Mesothelial cell of epicardium (in vitro differentiated cells): ENCODE measurements around the gene ACOX2. TPM values are rescaled to one million over a fixed set of nuclear protein-coding genes. Genes with fewer than 3 reads are reported as not detected.

Experiments
- DNase-seq, 2 experiments: peaks; one replicate each; pipeline ENCODE4 v3.0.0; 2021; ENCODE audit warnings: low spot score in 2 of 2; ENCODE audit not compliant: unreplicated experiment in 2 of 2
- H3K27ac Mint-ChIP-seq: 2 replicates; pipeline ENCODE4 v1.8.0; 2021; ENCODE audit warnings: mixed read lengths
- H3K27me3 Mint-ChIP-seq: 2 replicates; pipeline ENCODE4 v1.8.0; 2021; ENCODE audit warnings: low read depth, mixed read lengths
- H3K36me3 Mint-ChIP-seq: 2 replicates; pipeline ENCODE4 v1.8.0; 2021; ENCODE audit warnings: mixed read lengths
- H3K4me1 Mint-ChIP-seq: 2 replicates; pipeline ENCODE4 v1.8.0; 2021; ENCODE audit warnings: mixed read lengths
- H3K4me3 Mint-ChIP-seq: 2 replicates; pipeline ENCODE4 v1.8.0; 2021; ENCODE audit warnings: mild to moderate bottlenecking, moderate library complexity, mixed read lengths
- H3K9me3 Mint-ChIP-seq: 2 replicates; pipeline ENCODE4 v1.8.0; 2021; ENCODE audit warnings: mixed read lengths
- CTCF ChIP-seq: fragments of 200-600 bp; sonication (generic); IDR thresholded peaks from one replicate; pipeline ENCODE4 v1.5.0; 2021; ENCODE audit warnings: antibody characterized with exemption; ENCODE audit not compliant: unreplicated experiment
- total RNA-seq: library from RNA; stranded (reverse); gene quantifications from 3 replicates; pipeline ENCODE4 v1.2.1, GENCODE V29; 2021

The ACOX2 gene
- total RNA-seq, 1 donor from 2014 or later, result 31.0 TPM

GRCh38 chr3:58492494-58492905 lies 44.5 kb downstream of the ACOX2 start:
- H3K4me3 Mint-ChIP-seq, result peak overlapping the region; percentile 91
- peaks cover 10% of the 10 kb centered on the region for H3K27me3 Mint-ChIP-seq
- H3K9me3 Mint-ChIP-seq, result no peaks in the 10 kb centered on the region
- peaks cover 58% of the 10 kb centered on the region for H3K4me1 Mint-ChIP-seq
- no peaks in the 10 kb centered on the region for H3K36me3 Mint-ChIP-seq
- H3K27ac Mint-ChIP-seq, result peak overlapping the region; percentile 91
- no peak for DNase-seq
- TF ChIP-seq CTCF, result no peak

GRCh38 chr3:58491506-58492402 lies 45.2 kb downstream of the ACOX2 start, which contains the start of gene KCTD6:
Gene KCTD6 (plus strand): TSS chr3:58492096. CDS start chr3:58498756, 6,660 bp downstream.
- DNase-seq, result peak; percentile 92 to 96
- Mint-ChIP-seq H3K4me1 (peaks cover 55% of the 10 kb centered on the region), H3K4me3 (peak within 1 kb of the TSS; percentile 91), H3K9me3 (no peaks in the 10 kb centered on the region), H3K36me3 (no peaks in the 10 kb centered on the region), H3K27ac (peak within 1 kb of the TSS; percentile 91), H3K27me3 (peaks cover 17% of the 10 kb centered on the region)
- peak; percentile 65 for TF ChIP-seq CTCF

GRCh38 chr3:58490860-58491501 lies 46.0 kb downstream of the ACOX2 start:
- H3K27ac Mint-ChIP-seq, result peak overlapping the region; percentile 13
- H3K4me1 Mint-ChIP-seq, result peaks cover 47% of the 10 kb centered on the region
- H3K9me3 Mint-ChIP-seq, result no peaks in the 10 kb centered on the region
- peak overlapping the region; percentile 68 for H3K4me3 Mint-ChIP-seq
- no peaks in the 10 kb centered on the region for H3K36me3 Mint-ChIP-seq
- peaks cover 23% of the 10 kb centered on the region for H3K27me3 Mint-ChIP-seq
- TF ChIP-seq CTCF, result no peak
- peak in 1 of 2 experiments; percentile 41 for DNase-seq

GRCh38 chr3:58488967-58489366 lies 48.0 kb downstream of the ACOX2 start:
- H3K4me3 Mint-ChIP-seq, result no peak overlapping the region
- no peak for TF ChIP-seq CTCF
- H3K36me3 Mint-ChIP-seq, result no peaks in the 10 kb centered on the region
- H3K9me3 Mint-ChIP-seq, result no peaks in the 10 kb centered on the region
- DNase-seq, result no peak
- H3K27me3 Mint-ChIP-seq, result peaks cover 24% of the 10 kb centered on the region
- no peak overlapping the region for H3K27ac Mint-ChIP-seq
- peaks cover 28% of the 10 kb centered on the region for H3K4me1 Mint-ChIP-seq

GRCh38 chr3:58487140-58487886 lies 49.7 kb downstream of the ACOX2 start:
- no peak for DNase-seq
- Mint-ChIP-seq H3K36me3 (no peaks in the 10 kb centered on the region), H3K9me3 (no peaks in the 10 kb centered on the region), H3K4me3 (no peak overlapping the region), H3K27ac (no peak overlapping the region), H3K4me1 (peaks cover 13% of the 10 kb centered on the region), H3K27me3 (peaks cover 24% of the 10 kb centered on the region)
- TF ChIP-seq CTCF, result no peak
